ENCODE data around the gene ZNF670. TPM values are rescaled to one million over a fixed set of nuclear protein-coding genes. Genes with fewer than 3 reads are reported as not detected.

Gene ZNF670
- total and polyA plus RNA-seq, 7 donors: 0.63 to 1.6 (median 0.88) TPM

- ATAC-seq (no peak), DNase-seq (no peak)
- TF ChIP-seq, protein P1, sequence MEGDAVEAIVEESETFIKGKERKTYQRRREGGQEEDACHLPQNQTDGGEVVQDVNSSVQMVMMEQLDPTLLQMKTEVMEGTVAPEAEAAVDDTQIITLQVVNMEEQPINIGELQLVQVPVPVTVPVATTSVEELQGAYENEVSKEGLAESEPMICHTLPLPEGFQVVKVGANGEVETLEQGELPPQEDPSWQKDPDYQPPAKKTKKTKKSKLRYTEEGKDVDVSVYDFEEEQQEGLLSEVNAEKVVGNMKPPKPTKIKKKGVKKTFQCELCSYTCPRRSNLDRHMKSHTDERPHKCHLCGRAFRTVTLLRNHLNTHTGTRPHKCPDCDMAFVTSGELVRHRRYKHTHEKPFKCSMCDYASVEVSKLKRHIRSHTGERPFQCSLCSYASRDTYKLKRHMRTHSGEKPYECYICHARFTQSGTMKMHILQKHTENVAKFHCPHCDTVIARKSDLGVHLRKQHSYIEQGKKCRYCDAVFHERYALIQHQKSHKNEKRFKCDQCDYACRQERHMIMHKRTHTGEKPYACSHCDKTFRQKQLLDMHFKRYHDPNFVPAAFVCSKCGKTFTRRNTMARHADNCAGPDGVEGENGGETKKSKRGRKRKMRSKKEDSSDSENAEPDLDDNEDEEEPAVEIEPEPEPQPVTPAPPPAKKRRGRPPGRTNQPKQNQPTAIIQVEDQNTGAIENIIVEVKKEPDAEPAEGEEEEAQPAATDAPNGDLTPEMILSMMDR (IDR thresholded peaks at IDR 0.05): no peak
- intact Hi-C loops (cut with DNase I): loop anchor here (10.0 kb wide), 3 partner anchors 64 to 234 kb away; partner anchors contain the start of genes AHCTF1 (in 1 of the 2) and ZNF496 (in 1 of the 2)
- no peak overlapping the region for H3K4me3 ChIP-seq
- H3K4me1 ChIP-seq: peaks cover 5% of the 10 kb centered on the region
- H3K27ac ChIP-seq: no peak overlapping the region
- H3K36me3 ChIP-seq (ENCODE audit: insufficient read depth in 1 of 2, low read depth in 1 of 2): peaks cover 11 to 47% of the 10 kb centered on the region in 2 donors
- no peaks in the 10 kb centered on the region for H3K27me3 ChIP-seq (ENCODE audit: insufficient read depth in 3 of 3, low read length in 2 of 3)
- peaks cover 34% of the 10 kb centered on the region for H3K9me3 ChIP-seq
- 73 to 77% (median 77%) methylated on average over 9 of the region's 9 CpGs for WGBS, 3 donors
Observed at GRCh38 chr1:247100676-247101279, 22.2 kb upstream of the ZNF670 start.

DNA sequence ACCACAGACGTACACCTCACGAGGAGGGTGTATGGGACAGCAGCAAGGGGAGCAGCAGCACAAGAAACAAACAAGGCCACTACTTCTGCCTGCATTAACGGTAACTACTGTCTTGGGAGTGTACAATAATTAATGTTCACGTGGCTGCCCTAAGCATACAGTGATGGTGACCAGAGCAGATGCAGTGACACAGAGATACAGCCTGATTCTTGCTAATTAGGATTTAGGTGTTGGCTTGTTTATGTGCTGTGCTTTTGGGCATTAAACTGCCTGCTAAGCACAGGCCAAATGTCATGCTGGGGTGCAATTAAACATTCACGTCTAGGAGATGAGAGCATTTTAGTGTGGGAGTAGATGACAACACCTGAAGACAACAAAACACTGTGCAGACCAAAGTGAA, 18.3 kb upstream of the ZNF670 start:
- Histone ChIP-seq H3K9me3 (peaks cover 32% of the 10 kb centered on the region), H3K4me3 (no peak overlapping the region), H3K27me3 (ENCODE audit: insufficient read depth in 3 of 3, low read length in 2 of 3) (no peaks in the 10 kb centered on the region), H3K36me3 (ENCODE audit: insufficient read depth in 1 of 2, low read depth in 1 of 2) (peaks cover 11 to 44% of the 10 kb centered on the region in 2 donors), H3K27ac (no peak overlapping the region), H3K4me1 (no peaks in the 10 kb centered on the region)
- DNase-seq (no peak), ATAC-seq (no peak)
- TF ChIP-seq, protein P1 (IDR thresholded peaks at IDR 0.05): no peak
- WGBS, 3 donors: 80 to 88% (median 86%) methylated on average over 5 of the region's 5 CpGs
- intact Hi-C loops (cut with DNase I): no loop called here

DNA sequence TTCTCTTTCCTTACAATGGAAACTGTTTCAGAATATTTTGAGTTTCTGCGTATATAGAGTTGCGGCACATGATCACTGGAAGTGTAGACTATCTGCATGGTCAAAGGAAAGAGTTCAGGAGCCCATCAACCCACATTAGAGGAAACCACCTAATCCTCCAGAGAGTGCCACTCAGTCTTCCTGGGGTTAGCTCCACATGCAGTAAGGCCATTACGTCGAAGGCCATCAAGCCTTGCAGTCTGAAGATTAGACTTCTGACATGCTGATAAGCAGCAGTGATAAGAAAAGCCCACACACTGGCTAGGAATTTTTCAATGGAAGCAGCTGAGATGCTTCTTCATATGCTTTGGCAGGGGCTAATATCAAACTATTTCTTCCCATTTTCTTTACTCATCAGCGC, 17.9 kb upstream of the ZNF670 start:
- no peak for DNase-seq
- Histone ChIP-seq H3K4me3 (no peak overlapping the region), H3K27ac (no peak overlapping the region), H3K27me3 (ENCODE audit: insufficient read depth in 3 of 3, low read length in 2 of 3) (no peaks in the 10 kb centered on the region), H3K36me3 (ENCODE audit: insufficient read depth in 1 of 2, low read depth in 1 of 2) (peaks cover 8 to 40% of the 10 kb centered on the region in 2 donors), H3K9me3 (peaks cover 29% of the 10 kb centered on the region), H3K4me1 (no peaks in the 10 kb centered on the region)
- 97 to 98% (median 97%) methylated on average over 5 of the region's 5 CpGs for WGBS, 3 donors
- intact Hi-C loops (cut with DNase I): no loop called here
- no peak for ATAC-seq
- TF ChIP-seq, protein P1 (IDR thresholded peaks at IDR 0.05): no peak

DNA sequence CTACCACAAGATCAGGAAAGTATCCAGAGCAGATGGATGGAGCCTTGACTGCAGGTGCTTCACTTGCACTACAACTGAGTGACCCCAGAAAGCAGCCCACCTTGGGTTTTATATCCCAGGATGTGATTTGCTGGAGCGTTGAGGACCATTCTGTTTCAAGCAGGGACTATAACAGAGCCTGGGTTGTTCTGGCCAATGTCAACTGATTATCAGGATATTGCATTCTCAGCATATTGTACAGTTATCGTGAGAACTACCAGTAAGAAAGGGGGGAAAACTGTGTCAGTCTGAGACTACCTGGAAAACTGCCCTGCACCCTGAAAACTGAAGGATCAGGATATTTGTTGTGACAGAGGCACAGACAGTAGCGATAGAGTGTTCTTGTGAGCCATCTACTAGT, 17.5 kb upstream of the ZNF670 start:
- H3K27me3 ChIP-seq (ENCODE audit: insufficient read depth in 3 of 3, low read length in 2 of 3): no peaks in the 10 kb centered on the region
- H3K27ac ChIP-seq: no peak overlapping the region
- H3K4me3 ChIP-seq: no peak overlapping the region
- DNase-seq (no peak), ATAC-seq (no peak)
- WGBS, 3 donors: 90 to 97% (median 93%) methylated on average over 3 of the region's 3 CpGs
- TF ChIP-seq, protein P1 (IDR thresholded peaks at IDR 0.05): no peak
- no peaks in the 10 kb centered on the region for H3K4me1 ChIP-seq
- H3K36me3 ChIP-seq (ENCODE audit: insufficient read depth in 1 of 2, low read depth in 1 of 2): peaks cover 8 to 35% of the 10 kb centered on the region in 2 donors
- peaks cover 25% of the 10 kb centered on the region for H3K9me3 ChIP-seq
- intact Hi-C loops (cut with DNase I): no loop called here

GRCh38 chr1:247090455-247090854, 11.8 kb upstream of the ZNF670 start:
- Histone ChIP-seq H3K4me1 (no peaks in the 10 kb centered on the region), H3K27me3 (ENCODE audit: insufficient read depth in 3 of 3, low read length in 2 of 3) (no peaks in the 10 kb centered on the region), H3K27ac (no peak overlapping the region), H3K4me3 (no peak overlapping the region), H3K36me3 (ENCODE audit: insufficient read depth in 1 of 2, low read depth in 1 of 2) (no peaks in the 10 kb centered on the region), H3K9me3 (no peaks in the 10 kb centered on the region)
- ATAC-seq (no peak), DNase-seq (no peak)
- intact Hi-C loops (cut with DNase I): no loop called here
- 74 to 86% (median 77%) methylated on average over 14 of the region's 14 CpGs for WGBS, 3 donors
- TF ChIP-seq, protein P1 (IDR thresholded peaks at IDR 0.05): no peak
